GM12878 (cell line): ENCODE results near the gene ZSWIM3. TPM values are rescaled to one million over a fixed set of nuclear protein-coding genes. Genes with fewer than 3 reads are reported as not detected.
A peak's percentile ranks its signal among the peaks of the same experiment; 100 is the strongest.

Experiments used
- CHD1 ChIP-seq: IDR thresholded peaks from 2 replicates; pipeline ENCODE4 v1.6.1; 2012; ENCODE audit warnings: low read depth, low read length, improper control_type of control experiment
- DPF2 ChIP-seq: fragments of 450-650 bp; IDR thresholded peaks from 2 replicates; pipeline ENCODE4 v1.6.1; 2017; ENCODE audit warnings: mild to moderate bottlenecking
- HDAC6 ChIP-seq: fragments of 200-600 bp; sonication (generic); IDR thresholded peaks from one replicate; pipeline ENCODE4 v1.8.0; 2017; ENCODE audit warnings: antibody characterized with exemption; ENCODE audit not compliant: unreplicated experiment
- IRF3 ChIP-seq: fragments of 450-650 bp; IDR thresholded peaks from 2 replicates; pipeline ENCODE4 v1.6.1; 2014; ENCODE audit warnings: mild to moderate bottlenecking
- KLF5 ChIP-seq: fragments of 450-650 bp; IDR thresholded peaks from 2 replicates; pipeline ENCODE4 v1.6.1; 2014; ENCODE audit warnings: mild to moderate bottlenecking; ENCODE audit not compliant: partially characterized antibody
- MAX ChIP-seq: IDR thresholded peaks from 2 replicates; pipeline ENCODE4 v1.6.1; 2012; ENCODE audit warnings: low read depth, low read length, improper control_type of control experiment
- MTA2 ChIP-seq: fragments of 450-650 bp; IDR thresholded peaks from 2 replicates; pipeline ENCODE4 v1.6.1; 2016; ENCODE audit warnings: low read depth, mild to moderate bottlenecking, moderate library complexity
- MTA3 ChIP-seq: IDR thresholded peaks from 2 replicates; pipeline ENCODE4 v1.6.1; 2012; ENCODE audit warnings: low read length, inconsistent platforms, borderline replicate concordance
- MXI1 ChIP-seq: fragments of 150-350 bp; IDR thresholded peaks from 2 replicates; pipeline ENCODE4 v1.6.1; 2011; ENCODE audit warnings: low read depth, mild to moderate bottlenecking, inconsistent platforms, low read length, improper control_type of control experiment
- NBN ChIP-seq: fragments of 450-650 bp; IDR thresholded peaks from 2 replicates; pipeline ENCODE4 v1.6.1; 2016
- NR2C1 ChIP-seq: fragments of 450-650 bp; IDR thresholded peaks from 2 replicates; pipeline ENCODE4 v1.6.1; 2017; ENCODE audit warnings: antibody characterized with exemption, mild to moderate bottlenecking, moderate library complexity
- POLR2AphosphoS2 ChIP-seq: IDR thresholded peaks from 2 replicates; pipeline ENCODE4 v1.6.1; 2011; ENCODE audit warnings: low read depth, mild to moderate bottlenecking, low read length, improper control_type of control experiment, moderate library complexity
- RCOR1 ChIP-seq: conservative IDR thresholded peaks from 2 replicates; pipeline ENCODE4 v1.6.1; 2012; ENCODE audit warnings: low read depth, low read length, improper control_type of control experiment
- RELA ChIP-seq: fragments of 450-650 bp; IDR thresholded peaks from 2 replicates; pipeline ENCODE4 v1.8.0; 2014; ENCODE audit warnings: borderline replicate concordance; ENCODE audit not compliant: partially characterized antibody
- RELB ChIP-seq: fragments of 450-650 bp; IDR thresholded peaks from 2 replicates; pipeline ENCODE4 v1.6.1; 2017; ENCODE audit warnings: low read depth, mild to moderate bottlenecking, moderate library complexity
- SKIL ChIP-seq: fragments of 450-650 bp; IDR thresholded peaks from 2 replicates; pipeline ENCODE4 v1.6.1; 2017; ENCODE audit warnings: mild to moderate bottlenecking, low read depth, inconsistent platforms; ENCODE audit not compliant: poor library complexity, severe bottlenecking
- polyA plus RNA-seq, 11 experiments: library from polyadenylated mRNA; depleted of rRNA in 4 of 11; unstranded in 6 of 11; stranded (reverse) in 5 of 11; fragments of >200 nt; fragmentation: Nextera tagmentation in 4 of 11; fragmentation: Illumina TruSeq in 1 of 11; extraction: Ambion mirVana in 4 of 11; extraction: Trizol in 1 of 11; gene quantifications; 1 replicate in 1 of 11; 2 replicates in 10 of 11; pipeline versions ENCODE4 v1.2.1 to v1.2.3, GENCODE V29; 2011 to 2016; ENCODE audit warnings: inconsistent platforms in 2 of 11, missing spikeins in 2 of 11, low read depth in 1 of 11
- total RNA-seq, 4 experiments: library from RNA; depleted of rRNA in 3 of 4; stranded (reverse); fragments of >200 nt in 3 of 4; fragmentation: Illumina TruSeq in 1 of 4; extraction: Trizol in 1 of 4; gene quantifications; 2 replicates each; pipeline versions ENCODE4 v1.2.1 to v1.2.3, GENCODE V29; 2013 to 2021
- TF ChIP-seq, protein P1 (sequence below): IDR thresholded peaks from 2 replicates; pipeline ENCODE4 v1.6.1; 2012; ENCODE audit warnings: low read depth, low read length, improper control_type of control experiment
- TF ChIP-seq, protein P2 (sequence below): IDR thresholded peaks from 2 replicates; pipeline ENCODE4 v1.6.1; 2011; ENCODE audit warnings: mild to moderate bottlenecking, low read depth, low read length, moderate library complexity; ENCODE audit not compliant: insufficient replicate concordance
- TF ChIP-seq, protein P3 (sequence below): fragments of 450-650 bp; IDR thresholded peaks from 2 replicates; pipeline ENCODE4 v1.6.1; 2017; ENCODE audit warnings: borderline replicate concordance

The ZSWIM3 gene
- total and polyA plus RNA-seq, 10 of the 15 experiments (the other 5 are each of a cell fraction or from before 2014, with no cell fraction given) = 1.6 to 5.1 (median 4.2) TPM

DNA sequence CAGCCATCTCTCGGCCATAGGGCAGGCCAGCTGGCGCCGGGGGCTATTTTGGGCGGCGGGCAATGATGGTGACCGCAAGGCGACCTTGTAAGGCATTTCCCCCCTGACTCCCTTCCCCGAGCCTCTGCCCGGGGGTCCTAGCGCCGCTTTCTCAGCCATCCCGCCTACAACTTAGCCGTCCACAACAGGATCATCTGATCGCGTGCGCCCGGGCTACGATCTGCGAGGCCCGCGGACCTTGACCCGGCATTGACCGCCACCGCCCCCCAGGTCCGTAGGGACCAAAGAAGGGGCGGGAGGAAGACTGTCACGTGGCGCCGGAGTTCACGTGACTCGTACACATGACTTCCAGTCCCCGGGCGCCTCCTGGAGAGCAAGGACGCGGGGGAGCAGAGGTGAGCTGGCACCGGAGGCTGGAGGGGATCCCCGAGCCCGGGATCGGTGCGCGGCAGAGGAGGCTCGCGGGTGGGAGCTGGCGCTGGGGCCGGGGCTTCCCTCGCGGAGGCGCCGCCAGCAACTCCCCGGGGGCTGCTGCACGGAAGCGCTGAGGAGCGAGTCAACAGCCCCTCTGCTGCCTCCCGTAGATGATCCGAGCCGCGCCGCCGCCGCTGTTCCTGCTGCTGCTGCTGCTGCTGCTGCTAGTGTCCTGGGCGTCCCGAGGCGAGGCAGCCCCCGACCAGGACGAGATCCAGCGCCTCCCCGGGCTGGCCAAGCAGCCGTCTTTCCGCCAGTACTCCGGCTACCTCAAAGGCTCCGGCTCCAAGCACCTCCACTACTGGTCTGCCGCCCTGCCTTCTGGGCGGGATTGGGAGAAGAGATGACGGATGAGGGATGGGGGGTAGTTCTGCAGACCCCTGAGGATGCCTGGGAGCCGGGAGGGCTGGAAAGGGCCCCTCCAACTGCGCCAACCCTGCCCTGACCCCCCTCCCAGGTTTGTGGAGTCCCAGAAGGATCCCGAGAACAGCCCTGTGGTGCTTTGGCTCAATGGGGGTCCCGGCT is 33.9 kb downstream of the ZSWIM3 start, which contains the start of the genes CTSA and NEURL2 (continued):
- TF ChIP-seq RELB (peak; percentile 100), DPF2 (peak; percentile 86), HDAC6 (no peak), RELA (peak; percentile 93), MTA3 (no peak; the same call in 1 of the 2 replicates), NR2C1 (peak; percentile 80), SKIL (peak; percentile 80), MXI1 (peak; percentile 91), MAX (peak; percentile 98), MTA2 (peak; percentile 68), KLF5 (no peak), RCOR1 (peak; percentile 88; the same call in 1 of the 2 replicates), POLR2AphosphoS2 (peak; percentile 35; the same call in 1 of the 2 replicates), IRF3 (no peak), NBN (peak; percentile 96), CHD1 (0 out of 2 replicates have a peak, but pooled peaks have one; percentile 38)
- TF ChIP-seq, protein P1, sequence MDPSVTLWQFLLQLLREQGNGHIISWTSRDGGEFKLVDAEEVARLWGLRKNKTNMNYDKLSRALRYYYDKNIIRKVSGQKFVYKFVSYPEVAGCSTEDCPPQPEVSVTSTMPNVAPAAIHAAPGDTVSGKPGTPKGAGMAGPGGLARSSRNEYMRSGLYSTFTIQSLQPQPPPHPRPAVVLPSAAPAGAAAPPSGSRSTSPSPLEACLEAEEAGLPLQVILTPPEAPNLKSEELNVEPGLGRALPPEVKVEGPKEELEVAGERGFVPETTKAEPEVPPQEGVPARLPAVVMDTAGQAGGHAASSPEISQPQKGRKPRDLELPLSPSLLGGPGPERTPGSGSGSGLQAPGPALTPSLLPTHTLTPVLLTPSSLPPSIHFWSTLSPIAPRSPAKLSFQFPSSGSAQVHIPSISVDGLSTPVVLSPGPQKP = peak; percentile 41; the same call in 1 of the 2 replicates
- TF ChIP-seq, protein P2, sequence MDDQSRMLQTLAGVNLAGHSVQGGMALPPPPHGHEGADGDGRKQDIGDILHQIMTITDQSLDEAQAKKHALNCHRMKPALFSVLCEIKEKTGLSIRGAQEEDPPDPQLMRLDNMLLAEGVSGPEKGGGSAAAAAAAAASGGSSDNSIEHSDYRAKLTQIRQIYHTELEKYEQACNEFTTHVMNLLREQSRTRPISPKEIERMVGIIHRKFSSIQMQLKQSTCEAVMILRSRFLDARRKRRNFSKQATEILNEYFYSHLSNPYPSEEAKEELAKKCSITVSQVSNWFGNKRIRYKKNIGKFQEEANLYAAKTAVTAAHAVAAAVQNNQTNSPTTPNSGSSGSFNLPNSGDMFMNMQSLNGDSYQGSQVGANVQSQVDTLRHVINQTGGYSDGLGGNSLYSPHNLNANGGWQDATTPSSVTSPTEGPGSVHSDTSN = peak; percentile 5
- TF ChIP-seq, protein P3, sequence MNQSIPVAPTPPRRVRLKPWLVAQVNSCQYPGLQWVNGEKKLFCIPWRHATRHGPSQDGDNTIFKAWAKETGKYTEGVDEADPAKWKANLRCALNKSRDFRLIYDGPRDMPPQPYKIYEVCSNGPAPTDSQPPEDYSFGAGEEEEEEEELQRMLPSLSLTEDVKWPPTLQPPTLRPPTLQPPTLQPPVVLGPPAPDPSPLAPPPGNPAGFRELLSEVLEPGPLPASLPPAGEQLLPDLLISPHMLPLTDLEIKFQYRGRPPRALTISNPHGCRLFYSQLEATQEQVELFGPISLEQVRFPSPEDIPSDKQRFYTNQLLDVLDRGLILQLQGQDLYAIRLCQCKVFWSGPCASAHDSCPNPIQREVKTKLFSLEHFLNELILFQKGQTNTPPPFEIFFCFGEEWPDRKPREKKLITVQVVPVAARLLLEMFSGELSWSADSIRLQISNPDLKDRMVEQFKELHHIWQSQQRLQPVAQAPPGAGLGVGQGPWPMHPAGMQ = no peak
